GM15510 (cell line): ENCODE results near the gene PPARA.

Experiments
- POLR2A ChIP-seq: IDR thresholded peaks from 3 replicates; pipeline ENCODE4 v1.6.1; 2011; ENCODE audit warnings: borderline replicate concordance; ENCODE audit not compliant: insufficient read length; ENCODE audit errors: extremely low read depth

The PPARA gene

DNA sequence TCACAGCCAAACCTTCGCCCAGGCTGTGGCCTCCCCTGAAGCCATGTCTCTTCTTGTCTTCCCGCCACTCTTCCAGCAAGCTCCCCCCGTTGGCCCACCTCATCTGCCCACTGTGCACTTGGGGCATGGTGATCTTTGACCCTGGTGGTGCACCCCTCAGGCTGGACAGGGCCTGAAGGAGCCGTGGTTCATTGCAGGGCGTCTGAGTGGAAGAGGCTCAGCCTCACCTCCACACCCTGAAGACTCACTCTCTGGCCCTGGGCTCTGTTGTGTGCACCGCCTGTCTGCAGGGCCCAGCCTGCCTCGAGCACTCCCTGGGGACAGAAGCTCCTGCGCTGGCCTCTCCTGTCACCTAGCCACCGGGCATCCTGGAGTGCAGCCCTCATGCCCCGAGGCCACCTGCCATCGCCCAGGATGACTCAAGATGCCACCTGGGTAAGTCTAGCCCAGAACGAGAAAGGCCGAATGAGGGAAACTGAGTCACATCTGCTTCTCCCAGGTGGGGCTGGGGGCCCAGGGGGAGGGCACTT lies 40.8 kb upstream of the PPARA start:
- no peak for TF ChIP-seq POLR2A

DNA sequence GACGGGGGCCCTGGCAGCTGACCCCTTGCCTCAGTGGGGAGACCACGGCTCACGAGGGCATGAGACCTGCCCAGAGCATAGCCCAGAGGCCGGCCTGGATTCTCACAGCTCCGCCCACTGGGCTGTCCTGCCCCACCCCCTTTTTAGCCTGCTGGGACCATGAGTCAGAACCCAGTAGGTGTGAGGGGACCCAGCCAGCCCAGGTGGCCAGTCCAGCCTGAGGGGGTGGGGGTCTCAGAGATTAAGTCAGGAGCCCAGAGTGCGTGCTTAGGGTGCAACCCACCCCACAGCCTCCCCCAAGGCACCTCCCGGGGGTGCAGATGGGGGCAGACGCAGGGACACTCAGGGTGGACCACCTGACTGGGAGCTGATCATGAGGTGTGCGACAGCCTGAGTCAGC lies 40.1 kb upstream of the PPARA start:
- TF ChIP-seq POLR2A = no peak

DNA sequence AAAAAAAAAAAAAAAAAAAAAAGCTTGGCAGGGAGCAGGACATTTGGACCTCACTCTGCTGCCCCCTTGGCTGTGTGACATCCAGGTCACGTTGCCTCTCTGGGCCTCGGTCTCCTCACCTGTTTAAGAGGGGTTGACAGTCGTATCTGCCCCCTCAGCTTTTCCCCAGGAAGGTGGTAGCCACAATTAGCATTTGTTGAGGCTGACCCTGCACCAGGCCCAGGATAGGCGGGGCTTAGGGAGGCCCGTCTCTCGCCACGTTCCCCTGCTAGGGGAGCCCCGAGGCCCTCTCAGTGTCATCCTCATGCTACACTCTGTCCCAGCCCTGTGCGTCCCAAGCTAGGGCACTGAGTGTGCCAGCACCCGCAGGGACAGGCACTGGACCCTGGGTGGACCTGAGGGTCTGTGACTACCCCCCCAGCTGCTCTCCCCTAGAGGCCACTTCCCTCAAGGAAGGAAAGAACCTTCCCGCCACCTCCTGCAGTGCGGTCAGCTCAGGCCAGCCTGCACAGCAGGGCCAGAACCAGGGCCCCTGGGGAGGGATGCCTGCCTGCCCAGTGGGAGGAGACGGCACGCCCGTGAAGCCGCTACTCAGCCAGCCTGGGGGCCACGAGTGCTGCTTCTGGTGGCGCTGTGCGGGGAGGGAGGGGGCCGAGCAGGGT lies 38.5 kb upstream of the PPARA start:
- TF ChIP-seq POLR2A = no peak

DNA sequence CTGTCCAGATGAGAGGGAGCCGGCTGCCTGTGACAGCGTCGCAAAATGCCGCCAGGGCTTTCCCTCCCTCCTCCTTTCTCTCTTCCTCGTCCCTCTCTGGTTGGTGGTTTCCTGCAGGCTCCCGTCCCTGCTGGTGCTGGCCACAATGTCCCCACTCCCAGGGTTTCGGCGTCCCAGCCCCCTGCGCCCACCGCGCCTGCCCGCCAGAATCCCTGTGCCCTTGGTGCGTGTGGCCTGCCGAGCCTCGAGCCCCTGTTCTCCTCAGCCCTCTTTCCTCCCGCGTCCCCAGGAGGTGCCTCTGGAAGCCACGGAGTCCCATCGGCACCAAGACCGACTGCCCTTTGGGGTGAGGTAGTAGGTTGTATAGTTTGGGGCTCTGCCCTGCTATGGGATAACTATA lies 37.9 kb upstream of the PPARA start:
- TF ChIP-seq POLR2A = no peak

DNA sequence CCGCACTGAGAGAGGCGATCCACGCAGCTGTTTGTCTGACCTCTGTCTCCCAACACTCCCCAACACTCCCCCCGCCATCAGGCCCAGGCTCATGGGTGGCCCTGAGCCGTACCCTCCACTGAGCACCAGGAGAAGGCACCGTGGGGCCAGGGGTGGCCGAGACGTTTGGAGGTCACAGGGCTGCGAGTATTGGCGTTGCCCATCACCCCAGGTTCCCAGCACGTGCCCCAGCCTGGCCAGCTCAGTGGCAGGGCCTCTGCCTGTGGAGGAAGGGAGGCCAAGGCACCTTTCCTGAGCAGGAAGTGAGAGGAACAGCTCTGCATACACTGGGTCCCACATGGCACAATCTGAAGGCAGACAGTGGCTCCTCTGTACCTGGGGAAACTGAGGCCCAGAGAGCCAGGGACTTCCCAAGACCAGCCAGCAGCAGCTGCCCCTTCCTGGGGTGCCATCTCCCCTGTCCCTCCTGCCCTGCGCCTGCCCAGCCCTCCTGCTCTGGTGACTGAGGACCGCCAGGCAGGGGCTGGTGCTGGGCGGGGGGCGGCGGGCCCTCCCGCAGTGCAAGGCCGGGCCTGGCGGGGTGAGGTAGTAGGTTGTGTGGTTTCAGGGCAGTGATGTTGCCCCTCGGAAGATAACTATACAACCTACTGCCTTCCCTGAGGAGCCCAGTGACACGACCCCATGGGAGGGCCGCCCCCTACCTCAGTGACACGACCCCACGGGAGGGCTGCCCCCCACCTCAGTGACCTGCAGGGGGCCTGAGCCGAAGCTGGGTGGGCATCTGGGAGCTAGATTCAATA lies 37.0 kb upstream of the PPARA start:
- no peak for TF ChIP-seq POLR2A

DNA sequence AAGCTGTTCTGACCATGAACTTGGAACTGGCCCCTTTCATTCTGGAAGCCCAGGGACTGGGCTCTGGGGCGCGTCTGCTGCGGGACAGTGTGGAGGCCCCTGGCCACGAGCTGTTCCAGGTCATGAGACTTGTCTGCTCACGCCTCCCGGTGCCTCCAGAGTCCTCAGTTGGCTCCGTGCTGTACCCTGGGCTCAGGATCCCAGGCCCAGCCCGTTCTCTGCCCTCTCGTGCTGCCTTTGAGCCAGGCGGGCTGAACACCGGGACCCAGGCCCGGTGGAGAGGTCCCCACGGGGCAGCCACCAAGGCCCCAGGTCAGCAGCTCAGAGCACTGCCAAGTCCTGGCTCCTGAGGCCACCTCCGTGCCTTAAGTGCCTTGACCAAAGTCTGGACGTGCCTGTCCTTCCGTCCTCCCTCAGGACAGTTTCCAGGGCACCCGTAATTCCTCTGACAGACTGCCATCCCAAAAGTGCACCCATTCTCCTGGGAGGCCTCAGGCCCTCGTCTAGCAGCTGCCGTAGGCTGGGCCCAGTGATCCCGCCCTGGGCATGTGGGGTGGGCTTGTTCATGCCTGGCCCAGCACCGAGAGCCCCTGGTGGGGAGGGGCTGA lies 36.3 kb upstream of the PPARA start:
- TF ChIP-seq POLR2A = no peak

DNA sequence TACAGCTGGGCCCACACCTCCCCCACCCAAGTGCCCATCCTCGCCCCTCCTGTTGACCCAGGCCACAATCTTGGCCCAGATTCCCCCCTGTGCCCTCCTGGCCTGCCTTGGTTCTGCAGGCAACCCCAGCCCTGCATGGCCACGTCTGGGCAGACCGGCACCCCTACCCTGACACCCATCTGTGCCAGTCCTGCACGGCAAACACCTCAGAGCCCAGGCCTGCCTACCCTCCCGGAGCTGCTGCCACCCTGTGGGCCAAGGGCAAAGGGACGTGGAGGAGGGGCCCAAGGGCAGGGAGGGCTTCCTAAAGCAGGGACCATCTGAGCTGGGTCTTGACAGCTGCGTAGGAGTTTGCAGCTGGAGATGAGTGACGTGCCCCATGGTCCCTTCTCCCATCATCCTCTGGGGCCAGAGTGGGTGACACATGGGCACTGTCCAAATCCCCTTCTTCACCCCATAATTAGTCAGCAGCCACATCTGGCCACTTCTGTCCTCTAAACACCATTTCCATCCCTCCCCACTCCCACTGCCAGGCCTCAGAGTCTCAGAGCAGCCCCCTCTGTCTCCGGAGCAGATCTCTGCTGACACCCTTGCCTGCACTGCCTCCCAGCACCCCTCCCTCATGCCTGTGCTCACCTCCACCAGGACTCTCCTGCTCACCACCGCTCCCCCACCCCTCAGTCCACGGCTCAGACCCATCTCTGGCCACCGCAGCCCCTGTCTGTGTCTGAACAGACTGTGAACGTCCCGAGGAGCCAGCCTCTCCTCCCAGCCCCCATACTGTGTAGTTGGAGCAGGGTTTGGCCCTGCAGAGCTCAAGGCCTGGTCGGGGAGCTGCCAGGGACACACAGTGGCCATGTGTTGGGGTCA lies 35.6 kb upstream of the PPARA start:
- no peak for TF ChIP-seq POLR2A

DNA sequence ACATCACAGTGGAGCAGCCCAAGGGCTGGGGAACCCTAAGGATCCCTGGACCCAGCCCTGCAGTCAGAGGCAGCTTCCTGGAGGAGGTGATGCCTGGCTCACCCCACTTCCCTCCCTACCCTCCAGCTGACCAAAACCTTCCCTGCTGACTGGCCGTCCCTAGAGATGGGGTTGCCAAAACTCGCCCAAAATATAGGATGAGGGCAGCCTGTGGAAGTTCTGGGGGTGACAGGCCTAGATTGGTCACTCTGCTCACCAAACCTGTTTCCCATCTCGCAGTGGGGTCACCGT lies 35.0 kb upstream of the PPARA start:
- TF ChIP-seq POLR2A = no peak

DNA sequence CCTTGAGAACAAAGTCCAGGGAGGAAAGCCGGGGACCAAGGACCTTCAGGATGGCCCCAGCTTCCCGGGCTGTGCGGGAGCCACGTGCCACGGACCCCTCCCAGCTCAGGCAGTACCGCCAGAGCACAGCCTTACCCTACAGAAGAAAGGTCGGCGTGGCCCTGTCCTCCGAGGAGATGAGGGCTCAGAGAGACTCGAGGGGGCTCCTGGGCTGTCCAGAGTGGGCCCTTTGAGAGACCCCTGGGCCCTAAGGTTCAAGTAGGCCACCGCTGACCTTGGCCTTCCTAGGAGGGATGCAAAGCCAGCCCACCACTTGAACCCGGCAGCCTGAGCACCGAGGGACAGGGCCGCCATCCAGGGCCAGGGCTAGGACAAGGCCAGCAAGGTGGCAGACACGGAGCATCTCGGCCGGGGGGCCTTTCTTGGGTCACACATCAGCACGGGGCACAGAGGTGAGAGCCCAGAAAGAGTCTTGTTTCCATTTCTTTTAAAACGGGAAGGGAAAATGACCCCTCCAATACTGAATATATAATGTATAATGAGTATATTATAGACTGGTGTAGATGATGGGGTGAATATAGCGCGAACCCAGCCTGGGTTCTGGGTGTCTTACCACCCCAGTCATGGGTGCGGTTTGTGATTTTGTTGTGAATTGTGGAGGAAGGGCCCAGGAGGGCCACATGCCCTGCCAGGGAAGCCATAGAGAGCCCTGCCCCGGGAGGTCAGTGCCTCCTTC lies 34.4 kb upstream of the PPARA start:
- no peak for TF ChIP-seq POLR2A

DNA sequence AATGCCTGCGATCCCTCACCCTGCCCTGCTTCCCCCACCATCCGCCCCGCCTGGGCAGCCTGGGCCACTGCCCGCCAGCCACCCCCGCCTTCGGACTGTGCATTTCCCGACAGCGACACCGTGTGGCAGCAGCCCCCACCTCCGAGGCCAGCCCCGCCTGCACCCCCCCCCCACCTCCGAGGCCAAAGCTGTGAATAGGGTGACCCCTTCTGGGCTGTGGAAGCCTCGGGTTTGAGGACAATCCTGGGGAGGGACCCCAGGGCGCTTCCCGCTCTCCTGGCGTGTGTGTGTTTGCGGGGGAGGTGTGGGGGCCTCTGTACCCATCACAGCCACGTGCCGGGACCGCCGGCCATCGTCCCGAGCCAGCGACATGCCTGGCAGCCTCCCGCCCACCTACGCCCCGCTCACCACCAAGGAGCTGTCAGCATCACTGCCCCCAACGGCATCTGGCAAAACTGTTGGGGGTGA lies 33.8 kb upstream of the PPARA start:
- TF ChIP-seq POLR2A = no peak

DNA sequence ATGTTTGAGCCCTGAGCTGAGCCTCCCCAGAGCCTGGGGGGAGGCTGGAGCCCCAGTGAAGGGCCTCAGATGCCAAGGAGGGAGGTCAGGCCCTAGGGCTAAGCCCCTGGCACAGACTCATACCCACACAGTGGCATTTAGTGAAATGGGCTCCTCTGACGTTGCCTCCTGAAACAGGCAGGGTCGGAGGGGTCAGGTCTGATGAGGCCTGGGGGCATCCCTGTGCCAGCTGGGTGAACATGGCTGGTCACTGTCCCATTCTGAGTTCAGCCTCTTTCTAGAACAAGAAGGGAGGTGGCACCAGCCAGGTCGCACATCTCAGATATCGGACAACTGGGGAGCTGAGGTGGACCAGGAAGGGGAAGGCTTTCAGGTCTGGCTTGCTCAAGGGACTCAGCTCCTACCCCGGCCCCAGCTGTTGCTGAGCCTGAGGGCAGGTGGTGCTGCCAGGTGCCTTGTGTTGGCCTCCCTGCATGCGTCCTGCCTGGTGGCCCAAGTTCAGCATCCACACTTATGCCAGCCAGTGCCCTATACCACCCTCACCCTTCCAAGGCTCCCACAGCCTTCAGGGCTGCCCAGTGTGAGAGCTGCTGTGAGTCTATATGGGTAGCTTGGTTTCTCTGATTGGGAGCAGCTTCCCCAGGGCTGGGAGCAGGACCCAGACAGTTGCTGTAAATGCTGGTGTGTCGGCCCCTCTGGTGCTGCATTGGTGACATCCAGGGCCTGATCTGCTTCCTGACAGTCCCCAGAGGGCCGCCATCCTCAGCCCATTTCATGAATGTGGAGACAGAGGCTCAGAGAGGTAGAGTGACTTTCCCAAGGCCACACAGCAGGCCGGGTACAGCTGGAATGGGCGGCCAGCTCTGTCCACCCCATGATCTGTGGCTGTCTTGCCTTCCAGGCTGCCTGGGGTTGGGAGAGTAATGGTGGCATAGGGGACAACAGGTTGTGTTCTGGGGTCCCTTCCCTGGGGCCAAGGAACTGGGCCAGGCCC lies 32.8 kb upstream of the PPARA start:
- no peak for TF ChIP-seq POLR2A

DNA sequence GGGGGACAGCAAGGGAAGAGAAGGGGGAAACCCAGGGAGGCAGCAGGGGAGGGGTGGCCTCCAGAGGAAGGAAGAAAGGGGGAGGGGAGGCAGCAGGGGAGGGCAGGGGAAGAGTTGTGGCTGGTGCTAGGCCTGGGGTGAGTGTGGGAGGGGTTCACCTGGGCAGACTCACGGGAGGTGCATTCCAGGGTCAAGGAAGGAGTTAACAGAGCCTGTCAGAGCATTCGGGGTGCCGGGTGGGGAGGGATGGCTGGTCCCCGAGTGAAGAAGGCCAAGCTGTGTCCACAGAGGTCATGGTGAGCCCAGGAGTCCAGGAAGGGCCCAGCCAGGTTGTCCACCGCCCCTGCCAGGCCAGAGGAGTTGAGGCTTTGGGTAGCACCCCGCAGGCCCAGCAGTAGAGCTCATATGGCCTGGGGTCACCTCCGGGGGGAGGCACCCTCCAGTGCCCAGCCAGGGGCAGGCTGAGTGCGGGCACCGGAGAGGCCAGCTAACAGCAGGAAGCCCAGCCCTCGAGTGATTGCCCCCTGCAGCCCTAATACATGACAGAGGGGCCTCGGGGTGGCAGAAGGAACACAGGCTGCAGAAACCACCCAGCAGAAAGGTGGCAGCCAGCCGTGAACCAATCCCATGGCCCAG lies 31.1 kb upstream of the PPARA start:
- TF ChIP-seq POLR2A = no peak
